ENCODE data around the gene SLC26A3.

Gene SLC26A3

GRCh38 chr7:107751113-107751512, 51.9 kb downstream of the SLC26A3 start:
- no peak for DNase-seq (ENCODE audit: low read depth in 2 of 2, low spot score in 1 of 2)

- DNase-seq (ENCODE audit: low read depth in 2 of 2, low spot score in 1 of 2): no peak
Observed at GRCh38 chr7:107746006-107746405, 57.0 kb downstream of the SLC26A3 start.

- no peak for DNase-seq (ENCODE audit: low read depth in 2 of 2, low spot score in 1 of 2)
Observed at GRCh38 chr7:107744345-107744750, 58.7 kb downstream of the SLC26A3 start.

GRCh38 chr7:107743567-107744344, 59.3 kb downstream of the SLC26A3 start, which contains the start of gene CBLL1:
Gene CBLL1, plus strand, starts transcription at chr7:107744142. Its CDS starts 22 bp downstream, at chr7:107744164.
- DNase-seq (ENCODE audit: low read depth in 2 of 2, low spot score in 1 of 2): peak; percentile 95 to 96

- DNase-seq (ENCODE audit: low read depth in 2 of 2, low spot score in 1 of 2): peak; percentile 17 to 19
Observed at GRCh38 chr7:107742678-107743566, 60.1 kb downstream of the SLC26A3 start.

- no peak for DNase-seq (ENCODE audit: low read depth in 2 of 2, low spot score in 1 of 2)
Observed at GRCh38 chr7:107728276-107728675, 74.7 kb downstream of the SLC26A3 start.

GRCh38 chr7:107726356-107727130, 76.5 kb downstream of the SLC26A3 start:
- no peak for DNase-seq (ENCODE audit: low read depth in 2 of 2, low spot score in 1 of 2)

- no peak for DNase-seq (ENCODE audit: low read depth in 2 of 2, low spot score in 1 of 2)
Observed at GRCh38 chr7:107725138-107725740, 77.8 kb downstream of the SLC26A3 start.

- no peak for DNase-seq (ENCODE audit: low read depth in 2 of 2, low spot score in 1 of 2)
Observed at GRCh38 chr7:107723255-107723654, 79.8 kb downstream of the SLC26A3 start.

GRCh38 chr7:107721286-107721685, 81.7 kb downstream of the SLC26A3 start:
- no peak for DNase-seq (ENCODE audit: low read depth in 2 of 2, low spot score in 1 of 2)

- DNase-seq (ENCODE audit: low read depth in 2 of 2, low spot score in 1 of 2): no peak
Observed at GRCh38 chr7:107718456-107719193, 84.4 kb downstream of the SLC26A3 start.

GRCh38 chr7:107715531-107715930, 87.5 kb downstream of the SLC26A3 start:
- no peak for DNase-seq (ENCODE audit: low read depth in 2 of 2, low spot score in 1 of 2)

All from stimulated activated CD8-positive, alpha-beta memory T cell treated with anti-CD3 and anti-CD28 coated beads, Interleukin-4, amount 100 ng/mL, for 4 hours (primary cell).